HG03280 (cell line): ENCODE measurements around the gene ACTR1A.

ENCODE experiments used
- ATAC-seq: cut with Tn5 transposase; IDR thresholded peaks from one replicate; pipeline ENCODE4 v1.9.1; 2021; ENCODE audit warnings: mild to moderate bottlenecking, moderate library complexity; ENCODE audit not compliant: unreplicated experiment

Gene ACTR1A

DNA sequence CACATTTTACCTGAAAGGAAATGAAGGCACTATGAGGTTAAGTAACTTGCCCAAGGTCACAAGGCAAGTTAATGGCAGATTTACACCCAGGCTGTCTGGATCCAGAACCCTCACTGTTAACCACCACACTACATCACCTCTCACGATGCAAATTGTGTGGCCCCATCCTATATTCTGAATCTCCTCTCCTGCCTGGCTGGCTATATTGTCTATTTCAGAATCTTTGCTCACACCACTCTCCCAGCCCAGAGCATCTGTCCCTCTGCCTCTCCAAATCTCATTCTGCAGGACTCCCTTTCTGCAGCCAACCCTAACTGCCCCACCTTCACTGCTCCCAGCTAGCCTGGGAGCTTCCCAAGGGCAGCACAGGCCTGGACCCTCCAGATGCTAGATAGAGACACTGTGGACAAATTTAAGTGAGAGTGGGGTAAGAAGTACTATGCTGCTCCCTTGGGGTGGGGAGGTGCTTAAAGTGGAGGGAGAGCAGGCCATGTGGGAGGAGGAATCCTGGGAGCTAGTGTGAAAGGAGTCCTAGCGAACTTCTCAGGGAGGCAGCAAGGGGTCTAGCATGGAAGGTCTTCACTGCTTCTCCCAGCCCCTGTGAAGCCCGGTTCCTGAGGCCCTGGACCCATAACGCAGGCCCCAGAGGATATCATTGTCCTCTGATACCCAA is 70.9 kb downstream of the ACTR1A start:
- no peak for ATAC-seq

DNA sequence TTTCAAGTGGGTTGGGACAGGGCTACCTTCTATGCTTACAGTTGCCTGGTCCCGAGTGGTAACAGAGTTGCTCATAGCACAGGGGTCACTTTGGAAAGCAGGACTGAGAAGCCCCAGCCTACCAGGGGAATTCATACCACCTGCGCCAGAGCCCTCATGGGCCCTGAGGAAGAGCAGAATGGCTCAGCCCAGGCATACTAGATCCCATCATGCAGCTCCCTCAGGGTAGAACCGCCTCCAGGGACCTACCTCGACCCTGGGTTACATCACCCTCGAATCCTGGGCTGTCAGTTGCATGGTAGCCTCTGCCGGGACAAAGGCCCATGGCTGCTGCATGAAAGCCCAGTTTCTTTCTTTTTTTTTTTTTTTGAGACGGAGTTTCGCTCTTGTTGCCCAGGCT is 73.0 kb downstream of the ACTR1A start:
- ATAC-seq = no peak
